ENCODE results near the gene RNF166. TPM values are rescaled to one million over a fixed set of nuclear protein-coding genes. Genes with fewer than 3 reads are reported as not detected.
A peak's percentile ranks its signal among the peaks of the same experiment; 100 is the strongest.

RNF166 gene
- total RNA-seq, 3 donors from 2014 or later (not counting 1 experiment from before 2014, with no cell fraction given): 459 to 712 (median 501) TPM

DNA sequence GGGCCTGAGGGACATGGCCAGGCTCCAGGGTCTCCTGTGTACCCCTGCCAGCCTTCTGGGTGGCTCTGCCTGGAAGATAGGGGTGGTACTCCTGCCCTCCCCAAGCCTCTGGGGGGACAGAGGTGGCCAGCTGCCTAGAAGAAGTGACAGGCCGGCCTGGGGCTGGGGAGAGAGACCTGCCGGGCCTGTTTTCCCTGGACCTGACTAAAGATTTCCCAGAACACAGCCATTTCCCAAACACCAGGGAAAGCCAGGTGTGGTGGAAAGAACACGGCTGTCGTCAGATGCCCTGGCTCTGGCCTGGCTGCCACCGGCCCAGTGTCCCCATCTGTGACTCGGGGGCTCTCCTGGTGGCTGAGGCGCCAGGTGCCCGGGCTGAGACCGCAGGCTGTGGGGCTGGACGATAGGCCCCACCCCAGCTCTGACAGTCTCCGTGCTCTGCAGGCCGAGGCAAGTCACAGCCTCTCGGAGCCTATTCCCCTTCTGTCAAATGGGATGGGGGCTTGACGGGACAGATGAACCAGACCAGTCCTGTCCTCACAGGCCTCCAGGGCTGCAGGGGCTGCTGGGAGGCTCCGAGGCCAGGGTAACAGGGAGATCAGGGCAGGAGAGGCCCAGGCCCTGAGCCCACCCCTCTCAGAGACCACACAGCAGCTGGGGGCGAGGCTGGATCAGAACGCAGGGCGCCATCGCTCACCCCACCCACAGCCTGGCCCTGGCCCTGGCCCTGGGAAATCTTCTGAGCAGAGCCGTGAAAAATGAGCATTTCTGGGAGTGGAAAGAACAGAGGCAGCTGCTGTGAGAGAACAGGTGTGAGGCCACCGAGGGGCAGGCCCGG lies 33.1 kb upstream of the RNF166 start:
- Histone ChIP-seq H3K4me1 (ENCODE audit: control insufficient read depth, insufficient read depth, low read length) (peaks cover 25% of the 10 kb centered on the region), H3K4me3 (ENCODE audit: low read length) (no peak overlapping the region), H3K27me3 (ENCODE audit: control insufficient read depth, insufficient read depth, low read length) (no peaks in the 10 kb centered on the region), H3K9me3 (ENCODE audit: control insufficient read depth, insufficient read depth, low read length) (no peaks in the 10 kb centered on the region), H3K27ac (ENCODE audit: low read length) (no peak overlapping the region), H3K36me3 (ENCODE audit: control insufficient read depth, insufficient read depth, low read length) (peaks cover 35% of the 10 kb centered on the region)
- 94% methylated on average over 22 of the region's 22 CpGs for WGBS (ENCODE audit: insufficient coverage)
- DNase-seq: no peak
- Mint-ChIP-seq H3K9me3 (no peaks in the 10 kb centered on the region), H3K27me3 (ENCODE audit: low read depth in 2 of 2) (no peaks in the 10 kb centered on the region), H3K36me3 (no peaks in the 10 kb centered on the region), H3K4me3 (no peak overlapping the region), H3K27ac (no peak overlapping the region), H3K4me1 (peaks cover 7 to 10% of the 10 kb centered on the region in 2 donors)
- TF ChIP-seq, protein P1, sequence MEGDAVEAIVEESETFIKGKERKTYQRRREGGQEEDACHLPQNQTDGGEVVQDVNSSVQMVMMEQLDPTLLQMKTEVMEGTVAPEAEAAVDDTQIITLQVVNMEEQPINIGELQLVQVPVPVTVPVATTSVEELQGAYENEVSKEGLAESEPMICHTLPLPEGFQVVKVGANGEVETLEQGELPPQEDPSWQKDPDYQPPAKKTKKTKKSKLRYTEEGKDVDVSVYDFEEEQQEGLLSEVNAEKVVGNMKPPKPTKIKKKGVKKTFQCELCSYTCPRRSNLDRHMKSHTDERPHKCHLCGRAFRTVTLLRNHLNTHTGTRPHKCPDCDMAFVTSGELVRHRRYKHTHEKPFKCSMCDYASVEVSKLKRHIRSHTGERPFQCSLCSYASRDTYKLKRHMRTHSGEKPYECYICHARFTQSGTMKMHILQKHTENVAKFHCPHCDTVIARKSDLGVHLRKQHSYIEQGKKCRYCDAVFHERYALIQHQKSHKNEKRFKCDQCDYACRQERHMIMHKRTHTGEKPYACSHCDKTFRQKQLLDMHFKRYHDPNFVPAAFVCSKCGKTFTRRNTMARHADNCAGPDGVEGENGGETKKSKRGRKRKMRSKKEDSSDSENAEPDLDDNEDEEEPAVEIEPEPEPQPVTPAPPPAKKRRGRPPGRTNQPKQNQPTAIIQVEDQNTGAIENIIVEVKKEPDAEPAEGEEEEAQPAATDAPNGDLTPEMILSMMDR (IDR thresholded peaks at IDR 0.05): no peak
- no peak for ATAC-seq
- intact Hi-C loops (cut with micrococcal nuclease): loop anchor here (5.0 kb wide), 1 partner anchor 118 kb away; the partner anchor contains the start of genes GALNS and TRAPPC2L

DNA sequence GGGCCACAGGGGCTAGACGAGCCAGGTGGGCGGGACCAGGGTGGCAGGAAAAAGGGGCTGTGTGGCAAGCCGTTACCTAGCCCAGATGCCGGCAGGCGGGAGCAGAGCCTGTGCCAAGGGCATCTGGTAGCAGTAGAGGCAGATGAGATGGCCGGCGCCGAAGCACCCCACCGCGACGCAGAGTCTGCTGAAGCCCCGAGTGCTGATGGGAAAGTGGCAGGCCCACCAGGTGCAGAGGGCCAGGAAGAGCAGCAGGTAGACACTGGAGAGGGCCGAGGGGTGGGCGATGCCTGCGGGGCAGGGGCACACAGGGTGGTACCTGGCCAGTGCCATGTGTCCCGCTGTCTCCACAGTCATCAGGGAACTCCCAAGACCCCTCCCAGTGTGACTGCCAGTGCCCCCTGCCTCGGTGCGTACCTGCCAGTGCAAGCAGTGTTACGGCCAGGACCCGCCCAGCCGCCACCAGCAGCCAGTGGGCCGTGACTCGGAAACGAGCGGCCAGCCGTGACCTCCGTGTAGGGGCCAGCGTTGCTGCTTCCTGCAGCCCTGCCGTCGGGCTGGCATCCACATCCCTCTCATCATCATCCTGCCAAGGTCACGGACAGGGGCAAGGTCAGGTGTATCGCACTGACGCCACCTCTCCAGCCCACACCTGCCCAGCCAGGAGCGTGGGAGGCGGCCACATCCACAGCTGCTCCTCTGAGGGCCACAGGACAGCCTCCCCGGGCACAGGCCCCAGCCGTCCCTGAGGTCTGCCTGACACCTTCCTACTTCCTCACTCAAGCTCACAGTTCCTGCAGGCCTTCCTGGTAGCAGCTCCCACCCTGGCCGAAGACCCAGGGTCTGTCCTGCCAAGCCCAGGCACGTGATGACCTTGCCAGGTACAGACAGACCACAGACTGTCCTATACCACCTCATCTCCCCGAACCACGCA lies 32.2 kb upstream of the RNF166 start:
- intact Hi-C loops (cut with micrococcal nuclease): loop anchor here (5.0 kb wide), 1 partner anchor 119 kb away; the partner anchor contains the start of genes GALNS and TRAPPC2L
- H3K4me3 Mint-ChIP-seq: no peak overlapping the region

DNA sequence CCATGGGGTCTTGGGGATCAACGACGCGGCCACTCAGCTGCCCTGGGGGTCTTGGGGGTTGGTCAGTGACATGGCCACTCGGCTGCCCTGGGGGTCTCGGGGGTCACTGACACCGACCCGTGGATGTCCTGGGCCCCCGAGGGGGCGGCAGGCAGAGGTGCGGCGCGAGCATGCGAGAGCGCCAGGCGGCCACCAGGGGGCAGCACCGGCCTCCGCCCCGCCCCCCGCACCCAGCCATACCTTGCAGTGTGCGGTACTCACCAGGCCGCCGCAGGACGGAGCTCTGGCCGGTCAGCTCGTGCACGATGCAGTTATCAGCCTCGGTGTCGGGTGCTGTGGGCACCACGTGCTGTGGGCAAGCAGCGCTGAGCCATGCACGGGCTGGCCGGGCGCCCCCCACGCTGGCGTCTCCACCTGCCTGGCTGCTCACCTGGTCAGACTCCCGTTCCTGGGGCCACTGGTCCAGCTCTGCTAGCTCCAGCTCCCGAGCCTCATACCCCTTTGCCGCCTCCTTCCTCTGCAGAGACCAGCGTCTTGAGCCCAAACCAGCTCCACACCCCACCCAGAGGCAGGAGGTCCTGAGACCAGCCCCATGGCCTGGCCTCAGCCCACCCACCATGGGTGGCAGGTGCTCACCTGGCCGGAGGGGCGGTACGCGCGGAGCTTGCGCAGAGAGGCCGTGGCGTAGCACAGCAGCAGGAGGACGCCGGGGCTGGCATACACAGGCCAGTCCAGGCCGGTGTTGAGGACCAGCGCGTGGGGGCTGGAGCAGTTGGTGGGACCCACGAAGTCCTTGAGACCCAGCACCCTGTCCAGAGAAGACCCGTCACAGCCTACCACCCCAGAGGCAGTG lies 31.3 kb upstream of the RNF166 start:
- Histone ChIP-seq H3K27ac (ENCODE audit: low read length) (no peak overlapping the region), H3K27me3 (ENCODE audit: control insufficient read depth, insufficient read depth, low read length) (no peaks in the 10 kb centered on the region), H3K36me3 (ENCODE audit: control insufficient read depth, insufficient read depth, low read length) (peaks cover 50% of the 10 kb centered on the region), H3K4me1 (ENCODE audit: control insufficient read depth, insufficient read depth, low read length) (peaks cover 12% of the 10 kb centered on the region), H3K4me3 (ENCODE audit: low read length) (no peak overlapping the region), H3K9me3 (ENCODE audit: control insufficient read depth, insufficient read depth, low read length) (no peaks in the 10 kb centered on the region)
- no peaks in the 10 kb centered on the region for H3K36me3 Mint-ChIP-seq
- H3K27ac Mint-ChIP-seq: no peak overlapping the region
- ATAC-seq (peak; percentile 85 to 99 (median 90)), DNase-seq (peak; percentile 75 to 85)
- no peak overlapping the region for H3K4me3 Mint-ChIP-seq
- WGBS (ENCODE audit: insufficient coverage): 47% methylated on average over 54 of the region's 54 CpGs
- no peaks in the 10 kb centered on the region for H3K27me3 Mint-ChIP-seq (ENCODE audit: low read depth in 2 of 2)
- no peaks in the 10 kb centered on the region for H3K9me3 Mint-ChIP-seq
- H3K4me1 Mint-ChIP-seq: peaks cover 0 to 5% of the 10 kb centered on the region in 2 donors
- intact Hi-C loops (cut with micrococcal nuclease): loop anchor here (1.0 to 5.0 kb wide), 4 partner anchors 48 to 479 kb away; partner anchors contain the start of genes GALNS, PIEZO1 and TRAPPC2L
- TF ChIP-seq, protein P1 (IDR thresholded peaks at IDR 0.05): peak; percentile 98

More for the DNA sequence above, 32.2 kb upstream of the RNF166 start:
- ATAC-seq (no peak), DNase-seq (no peak)
- Mint-ChIP-seq H3K36me3 (no peaks in the 10 kb centered on the region), H3K9me3 (no peaks in the 10 kb centered on the region), H3K27ac (no peak overlapping the region), H3K27me3 (ENCODE audit: low read depth in 2 of 2) (no peaks in the 10 kb centered on the region), H3K4me1 (peaks cover 0 to 5% of the 10 kb centered on the region in 2 donors)
- TF ChIP-seq, protein P1 (IDR thresholded peaks at IDR 0.05): no peak
- WGBS (ENCODE audit: insufficient coverage): 87% methylated on average over 41 of the region's 41 CpGs
- H3K27ac ChIP-seq (ENCODE audit: low read length): no peak overlapping the region
- no peaks in the 10 kb centered on the region for H3K27me3 ChIP-seq (ENCODE audit: control insufficient read depth, insufficient read depth, low read length)
- H3K36me3 ChIP-seq (ENCODE audit: control insufficient read depth, insufficient read depth, low read length): peaks cover 43% of the 10 kb centered on the region
- H3K9me3 ChIP-seq (ENCODE audit: control insufficient read depth, insufficient read depth, low read length): no peaks in the 10 kb centered on the region
- H3K4me3 ChIP-seq (ENCODE audit: low read length): no peak overlapping the region
- H3K4me1 ChIP-seq (ENCODE audit: control insufficient read depth, insufficient read depth, low read length): peaks cover 15% of the 10 kb centered on the region
